Sigmoid colon (tissue), 7 donors: ENCODE data around the gene DVL3. TPM values are rescaled to one million over a fixed set of nuclear protein-coding genes. Genes with fewer than 3 reads are reported as not detected.
"Not testable (repeated sequence)": the region's sequence is repeated elsewhere in the genome, so short reads cannot be mapped to it uniquely, and the experiment has no call there.

Experiments
- DNase-seq: peaks from one replicate; pipeline ENCODE4 v3.0.0-alpha.2; 2019
- H3K27ac ChIP-seq, 4 donors: fragments of 200-600 bp; sonication (generic); one replicate each; pipeline ENCODE4 v1.5.1; 2016 to 2019; ENCODE audit warnings: mild to moderate bottlenecking in 1 of 4
- H3K27me3 ChIP-seq, 3 donors: fragments of 200-600 bp; sonication (generic); one replicate each; pipeline ENCODE4 v1.5.1; 2019; ENCODE audit warnings: mild to moderate bottlenecking in 1 of 3
- H3K36me3 ChIP-seq, 4 donors: fragments of 200-600 bp; sonication (generic); one replicate each; pipeline ENCODE4 v1.5.1; 2016 to 2019
- H3K4me1 ChIP-seq, 4 donors: fragments of 200-600 bp; sonication (generic); one replicate each; pipeline ENCODE4 v1.5.1; 2017 to 2019
- H3K4me3 ChIP-seq, 4 donors: fragments of 200-600 bp; sonication (generic); one replicate each; pipeline ENCODE4 v1.5.1; 2017 to 2019; ENCODE audit warnings: mild to moderate bottlenecking in 2 of 4, moderate library complexity in 1 of 4
- H3K9me3 ChIP-seq, 4 donors: fragments of 200-600 bp in 3 of 4; sonication (generic) in 3 of 4; one replicate each; pipeline versions ENCODE4 v1.5.1 to v1.6.1; 2013 to 2019
- CTCF ChIP-seq, 4 experiments: fragments of 450-650 bp in 3 of 4; fragments of 200-600 bp in 1 of 4; IDR thresholded peaks; one replicate each; pipeline ENCODE4 v1.5.1; 2016 to 2019; ENCODE audit warnings: antibody characterized with exemption in 4 of 4, mild to moderate bottlenecking in 3 of 4, moderate library complexity in 2 of 4
- EP300 ChIP-seq, 4 donors: sonication (generic); formaldehyde crosslinking; IDR thresholded peaks; one replicate each; pipeline ENCODE4 v1.6.1; 2017; ENCODE audit warnings: antibody characterized with exemption in 4 of 4
- POLR2A ChIP-seq, 2 donors: fragments of 450-650 bp; IDR thresholded peaks; one replicate each; pipeline ENCODE4 v1.6.1; 2016; ENCODE audit warnings: antibody characterized with exemption in 2 of 2, mild to moderate bottlenecking in 2 of 2, moderate library complexity in 2 of 2
- POLR2AphosphoS5 ChIP-seq, 4 donors: sonication (generic); formaldehyde crosslinking; IDR thresholded peaks; one replicate each; pipeline ENCODE4 v1.6.1; 2017; ENCODE audit warnings: antibody characterized with exemption in 4 of 4
- WGBS, 2 donors: extraction: QIAGEN DNeasy Blood & Tissue Kit; methylation state at CpG; one replicate each; pipeline ENCODE4 v1.1.7; 2013; 5-methylcytosine and 5-hydroxymethylcytosine counted together
- intact Hi-C: fragments of 100-400 bp; cut with DNase I; formaldehyde crosslinking; loops from one replicate; pipeline ENCODE4 v1.15.1; 2023
- polyA plus RNA-seq, 3 donors: library from polyadenylated mRNA; stranded (reverse); fragments of 200-250 nt; gene quantifications; one replicate each; pipeline ENCODE4 v1.2.3, GENCODE V29; 2013
- total RNA-seq, 4 donors: library from RNA; depleted of rRNA; stranded (reverse); fragments of >200 nt; gene quantifications; one replicate each; pipeline ENCODE4 v1.1.0, GENCODE V29; 2016
- donor health status: healthy with polysubstance abuse.
- donor health status: Bipolar disorder and iron deficiency.
- donor health status: healthy.

Gene DVL3
- total and polyA plus RNA-seq, 7 donors: 15.0 to 71.2 (median 40.8) TPM

GRCh38 chr3:184157206-184157605, 2.0 kb downstream of the DVL3 start:
- no peaks in the 10 kb centered on the region for H3K9me3 ChIP-seq
- H3K4me1 ChIP-seq: peaks cover 0 to 73% (median 68%) of the 10 kb centered on the region in 4 donors
- peak overlapping the region; percentile 67 to 94 (median 80) for H3K4me3 ChIP-seq
- intact Hi-C loops: no loop called here
- no peaks in the 10 kb centered on the region for H3K36me3 ChIP-seq
- DNase-seq: no peak
- peak overlapping the region; percentile 91 to 97 (median 94) for H3K27ac ChIP-seq
- no peaks in the 10 kb centered on the region for H3K27me3 ChIP-seq
- TF ChIP-seq CTCF (IDR thresholded peaks at IDR 0.05) (no peak), EP300 (IDR thresholded peaks at IDR 0.05) (no peak), POLR2A (IDR thresholded peaks at IDR 0.05) (no peak), POLR2AphosphoS5 (IDR thresholded peaks at IDR 0.05) (no peak)

GRCh38 chr3:184158404-184158803, 3.2 kb downstream of the DVL3 start:
- TF ChIP-seq POLR2AphosphoS5 (IDR thresholded peaks at IDR 0.05): no peak
- TF ChIP-seq CTCF (IDR thresholded peaks at IDR 0.05): no peak
- TF ChIP-seq EP300 (IDR thresholded peaks at IDR 0.05): no peak
- no peak for TF ChIP-seq POLR2A (IDR thresholded peaks at IDR 0.05)

GRCh38 chr3:184160456-184160855, 5.3 kb downstream of the DVL3 start:
- Histone ChIP-seq H3K27me3 (no peaks in the 10 kb centered on the region), H3K9me3 (no peaks in the 10 kb centered on the region), H3K27ac (peak overlapping the region; percentile 91 to 97 (median 94)), H3K4me1 (peaks cover 0 to 78% (median 68%) of the 10 kb centered on the region in 4 donors), H3K4me3 (peak overlapping the region in 2 of 4 donors; percentile 19 to 29), H3K36me3 (peaks cover 16 to 28% (median 21%) of the 10 kb centered on the region in 4 donors)
- no peak for TF ChIP-seq POLR2A (IDR thresholded peaks at IDR 0.05)
- TF ChIP-seq EP300 (IDR thresholded peaks at IDR 0.05): no peak
- no peak for TF ChIP-seq CTCF (IDR thresholded peaks at IDR 0.05)
- no peak for TF ChIP-seq POLR2AphosphoS5 (IDR thresholded peaks at IDR 0.05)
- no peak for DNase-seq
- WGBS, 2 donors: 38 to 68% methylated on average over 2 of the region's 2 CpGs
- intact Hi-C loops: no loop called here

More at GRCh38 chr3:184158404-184158803, 3.2 kb downstream of the DVL3 start:
- Histone ChIP-seq H3K4me1 (peaks cover 0 to 85% (median 79%) of the 10 kb centered on the region in 4 donors), H3K36me3 (peaks cover 0 to 7% (median 2%) of the 10 kb centered on the region in 4 donors), H3K9me3 (no peaks in the 10 kb centered on the region), H3K27me3 (no peaks in the 10 kb centered on the region), H3K4me3 (no peak overlapping the region), H3K27ac (peak overlapping the region; percentile 91 to 97 (median 94))
- 82 to 91% methylated on average over 4 of the region's 4 CpGs for WGBS, 2 donors
- DNase-seq: no peak
- intact Hi-C loops: no loop called here

GRCh38 chr3:184162571-184163070, 7.4 kb downstream of the DVL3 start:
- Histone ChIP-seq H3K36me3 (peaks cover 28 to 50% (median 43%) of the 10 kb centered on the region in 4 donors), H3K4me1 (peaks cover 0 to 68% (median 60%) of the 10 kb centered on the region in 4 donors), H3K27ac (peak overlapping the region; percentile 91 to 97 (median 94))
- intact Hi-C loops, H3K9me3 ChIP-seq, DNase-seq, H3K4me3 ChIP-seq, H3K27me3 ChIP-seq: not testable (repeated sequence)
- 84 to 88% methylated on average over 8 of the region's 8 CpGs for WGBS, 2 donors

- DNase-seq: no peak
- peaks cover 39 to 71% (median 53%) of the 10 kb centered on the region in 4 donors for H3K36me3 ChIP-seq
- no peaks in the 10 kb centered on the region for H3K9me3 ChIP-seq
- H3K27me3 ChIP-seq: no peaks in the 10 kb centered on the region
- intact Hi-C loops: no loop called here
- H3K4me1 ChIP-seq: peaks cover 0 to 67% (median 55%) of the 10 kb centered on the region in 4 donors
- 96% methylated on average over 16 of the region's 16 CpGs for WGBS, 2 donors
- no peak for TF ChIP-seq POLR2A (IDR thresholded peaks at IDR 0.05)
- H3K4me3 ChIP-seq: no peak overlapping the region
- H3K27ac ChIP-seq: peak overlapping the region in 1 of 4 donors; percentile 9
Measured at GRCh38 chr3:184164648-184165330, 9.6 kb downstream of the DVL3 start.
